Measurements from ENCODE around the gene G3BP2.

DNA sequence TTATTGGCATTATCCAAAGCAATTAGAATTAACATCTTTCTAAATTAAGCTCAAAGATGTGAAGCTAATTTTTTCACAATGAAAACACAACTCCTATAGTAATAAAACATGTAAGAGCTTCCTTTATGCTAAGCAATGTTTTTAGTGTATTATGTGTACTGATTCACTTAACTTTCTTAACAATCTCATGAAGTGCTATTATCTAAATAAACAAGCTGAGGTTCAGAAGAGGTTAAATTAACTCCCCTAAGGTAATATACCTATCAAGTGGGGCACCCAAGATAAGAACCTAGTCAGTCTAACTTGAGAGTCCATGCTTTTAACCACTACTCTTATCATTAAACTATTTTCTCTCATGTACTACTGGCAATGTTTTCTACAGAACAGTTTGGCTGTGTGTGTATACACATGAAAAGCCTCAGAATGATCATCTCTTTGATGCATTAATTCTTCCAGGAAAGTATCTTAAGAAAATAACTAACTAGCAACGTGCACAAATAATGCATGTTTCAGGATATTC is 13.6 kb downstream of the G3BP2 start:
- no peak for TF ChIP-seq POLR2A (IDR thresholded peaks at IDR 0.05; ENCODE audit: control extremely low read depth in 1 of 2, low read depth in 2 of 2, low read length in 2 of 2)
- no peak for TF ChIP-seq MAFK (IDR thresholded peaks at IDR 0.05; ENCODE audit: low read depth, low read length)
- TF ChIP-seq, protein P1, sequence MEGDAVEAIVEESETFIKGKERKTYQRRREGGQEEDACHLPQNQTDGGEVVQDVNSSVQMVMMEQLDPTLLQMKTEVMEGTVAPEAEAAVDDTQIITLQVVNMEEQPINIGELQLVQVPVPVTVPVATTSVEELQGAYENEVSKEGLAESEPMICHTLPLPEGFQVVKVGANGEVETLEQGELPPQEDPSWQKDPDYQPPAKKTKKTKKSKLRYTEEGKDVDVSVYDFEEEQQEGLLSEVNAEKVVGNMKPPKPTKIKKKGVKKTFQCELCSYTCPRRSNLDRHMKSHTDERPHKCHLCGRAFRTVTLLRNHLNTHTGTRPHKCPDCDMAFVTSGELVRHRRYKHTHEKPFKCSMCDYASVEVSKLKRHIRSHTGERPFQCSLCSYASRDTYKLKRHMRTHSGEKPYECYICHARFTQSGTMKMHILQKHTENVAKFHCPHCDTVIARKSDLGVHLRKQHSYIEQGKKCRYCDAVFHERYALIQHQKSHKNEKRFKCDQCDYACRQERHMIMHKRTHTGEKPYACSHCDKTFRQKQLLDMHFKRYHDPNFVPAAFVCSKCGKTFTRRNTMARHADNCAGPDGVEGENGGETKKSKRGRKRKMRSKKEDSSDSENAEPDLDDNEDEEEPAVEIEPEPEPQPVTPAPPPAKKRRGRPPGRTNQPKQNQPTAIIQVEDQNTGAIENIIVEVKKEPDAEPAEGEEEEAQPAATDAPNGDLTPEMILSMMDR (IDR thresholded peaks at IDR 0.05; ENCODE audit: control extremely low read depth in 1 of 3, insufficient read depth in 1 of 3, low read depth in 1 of 3, low read length in 3 of 3): no peak
- TF ChIP-seq TEAD4 (IDR thresholded peaks at IDR 0.05; ENCODE audit: low read depth, low read length): no peak
- no peak for TF ChIP-seq KDM1A (IDR thresholded peaks at IDR 0.05; ENCODE audit: borderline replicate concordance, low read length)
- no peak for TF ChIP-seq POLR2AphosphoS5 (IDR thresholded peaks at IDR 0.05; ENCODE audit: low read depth, low read length)
